ENCODE data around the gene ZFHX3.
A peak's percentile ranks its signal among the peaks of the same experiment; 100 is the strongest.

The ZFHX3 gene

DNA sequence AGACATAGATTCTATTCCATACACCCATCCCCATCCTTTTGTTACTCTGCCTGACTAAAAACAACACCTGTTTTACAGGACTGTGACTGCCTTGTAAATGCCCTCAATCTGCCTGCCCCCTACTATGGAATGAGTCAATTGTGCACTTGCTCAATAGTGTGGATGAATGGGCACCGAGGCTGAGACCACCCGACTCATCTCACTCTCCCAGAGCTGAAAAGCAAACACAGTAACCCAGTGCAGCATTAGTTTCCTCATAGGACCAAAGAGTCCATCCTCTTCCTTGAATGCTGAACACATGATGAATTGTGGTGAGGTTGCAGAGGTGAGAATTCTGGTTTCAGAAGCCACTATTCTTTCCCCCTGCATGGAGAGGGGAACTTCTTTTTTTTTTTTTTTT lies 233.7 kb downstream of the ZFHX3 start:
- no peak for DNase-seq

DNA sequence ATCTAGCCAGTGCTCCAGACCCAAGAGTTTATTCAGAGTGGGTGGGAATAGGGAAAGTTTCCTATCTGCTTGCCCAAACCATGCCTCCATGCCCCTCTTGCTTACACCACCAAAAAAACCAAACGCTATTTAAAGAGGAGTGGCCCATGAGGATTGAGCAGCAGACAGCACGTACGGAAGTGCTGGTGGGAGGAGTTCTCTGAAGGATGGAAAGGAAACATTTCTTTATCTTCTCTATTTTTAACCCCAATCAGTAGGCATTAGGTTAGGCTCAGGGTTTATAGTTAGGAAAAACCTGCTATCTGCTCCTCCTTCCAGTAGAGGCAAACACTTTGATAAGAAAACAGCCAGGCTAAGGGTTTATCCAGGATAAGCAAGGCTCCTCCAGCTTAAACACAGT lies 235.3 kb downstream of the ZFHX3 start:
- no peak for DNase-seq

DNA sequence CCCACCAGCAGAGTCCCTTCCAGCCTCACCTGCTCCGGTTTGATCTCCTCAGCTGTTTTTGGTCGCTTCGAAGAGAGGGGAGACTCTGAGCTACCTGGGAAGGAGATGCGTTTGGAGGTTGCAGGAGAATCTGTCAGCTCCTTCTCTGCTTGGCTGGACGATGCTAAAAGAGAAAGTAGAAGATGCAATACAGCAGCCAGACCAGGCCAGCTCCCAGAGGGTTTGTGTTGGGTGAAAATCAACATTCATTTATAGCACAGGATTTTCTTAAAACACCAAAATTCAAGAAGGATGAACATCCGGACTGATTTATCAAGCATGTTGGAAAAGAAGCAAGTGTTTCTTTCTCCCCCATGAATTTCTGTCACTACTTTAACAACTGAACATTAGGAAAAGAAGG lies 236.1 kb downstream of the ZFHX3 start:
- DNase-seq, result no peak

DNA sequence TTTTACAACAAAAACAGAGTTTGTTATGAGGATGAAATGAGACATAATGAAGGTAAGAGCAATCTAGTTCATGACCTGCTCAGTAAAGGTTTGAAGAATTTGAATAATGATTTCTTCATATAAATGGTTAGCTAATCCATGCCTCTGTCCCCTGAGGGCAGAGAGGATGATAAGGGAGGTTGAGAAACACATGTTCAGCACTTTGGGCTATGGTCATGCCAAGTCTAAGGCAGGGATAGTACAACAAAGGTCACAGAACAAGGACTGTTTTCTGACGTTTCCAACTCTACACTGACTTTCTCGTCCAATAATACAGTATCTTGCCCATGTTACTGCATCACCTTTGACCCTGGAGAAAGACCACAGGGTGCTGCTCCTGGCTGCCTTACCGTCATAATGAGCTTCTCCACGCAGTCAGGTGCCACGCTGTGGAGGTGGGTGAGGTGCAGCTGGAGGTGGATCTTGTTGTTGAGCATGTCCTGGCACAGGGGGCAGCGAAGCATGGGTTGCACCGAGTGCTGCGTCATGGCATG lies 236.7 kb downstream of the ZFHX3 start:
- no peak for DNase-seq

DNA sequence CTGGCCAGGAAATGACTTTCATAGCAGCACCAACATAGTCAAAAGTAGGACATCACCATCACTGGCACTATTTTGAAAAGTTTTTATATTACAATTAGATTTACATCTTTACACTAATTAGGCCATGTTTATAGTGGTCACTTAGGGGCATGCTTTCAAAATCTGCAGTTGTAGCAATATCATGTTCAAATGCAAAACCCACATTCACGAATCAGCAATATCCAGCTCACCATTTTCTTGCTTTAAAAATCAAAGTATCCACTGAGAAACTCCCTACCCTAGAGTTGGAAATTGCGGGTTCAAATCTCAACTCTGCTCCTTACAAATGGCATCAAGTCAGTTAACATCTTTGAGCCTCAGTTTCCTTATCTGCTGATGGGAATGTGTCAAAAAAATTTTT lies 237.4 kb downstream of the ZFHX3 start:
- no peak for DNase-seq

DNA sequence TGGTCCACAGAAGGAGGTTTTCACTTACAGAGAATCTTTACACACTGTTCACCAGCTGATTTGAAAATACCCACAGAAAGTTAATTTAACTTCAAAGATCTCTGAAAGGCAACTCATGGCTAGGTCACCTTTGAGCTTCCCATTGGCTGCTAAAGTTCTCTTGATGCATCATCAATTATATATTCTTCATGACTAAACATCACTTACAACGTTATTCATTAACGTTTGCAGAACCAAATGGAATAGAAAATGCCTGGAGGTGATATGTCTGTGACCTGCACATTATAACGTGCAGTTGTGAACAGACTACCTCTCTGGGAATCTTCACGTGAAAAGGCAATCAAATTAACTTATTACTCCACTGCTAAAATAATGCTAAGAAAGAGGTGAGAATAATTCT lies 238.5 kb downstream of the ZFHX3 start:
- DNase-seq, result no peak

DNA sequence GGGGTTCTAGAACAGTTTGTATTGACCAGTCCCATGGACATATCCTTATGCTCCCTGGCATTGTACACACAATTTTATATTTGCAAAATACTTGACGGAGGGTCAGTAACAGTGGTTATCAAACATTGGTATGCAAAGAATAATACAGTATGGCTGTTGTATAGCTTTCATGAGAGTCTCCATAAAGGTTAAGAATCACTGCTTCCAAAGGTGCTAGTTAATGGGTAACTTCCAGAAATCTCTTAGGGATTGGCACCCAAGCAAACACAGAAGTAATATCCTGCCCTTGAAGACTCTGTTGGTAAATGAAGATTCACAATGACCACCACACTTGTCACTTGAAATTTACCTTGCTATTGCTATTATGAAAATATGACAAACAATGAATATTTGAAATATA lies 239.2 kb downstream of the ZFHX3 start:
- no peak for DNase-seq

DNA sequence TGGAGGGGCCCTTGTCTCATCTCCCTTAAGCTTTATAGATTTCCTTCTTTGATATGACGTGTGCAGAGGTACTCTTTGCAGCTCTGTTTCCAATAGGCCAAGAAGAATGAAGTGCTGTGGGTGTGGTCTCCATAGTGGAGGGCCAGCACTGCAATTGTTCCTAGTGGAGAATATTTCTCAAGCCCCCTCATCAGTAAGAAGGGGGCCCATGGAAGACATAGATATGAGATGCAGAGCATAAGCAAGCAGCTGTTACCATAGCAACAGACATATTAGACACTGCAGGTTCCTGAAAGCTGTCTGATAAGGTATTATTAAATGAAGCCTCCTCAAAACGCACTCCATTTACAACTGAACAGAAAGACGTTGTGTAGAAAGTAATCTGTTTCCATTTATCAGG lies 240.7 kb downstream of the ZFHX3 start:
- DNase-seq, result no peak

DNA sequence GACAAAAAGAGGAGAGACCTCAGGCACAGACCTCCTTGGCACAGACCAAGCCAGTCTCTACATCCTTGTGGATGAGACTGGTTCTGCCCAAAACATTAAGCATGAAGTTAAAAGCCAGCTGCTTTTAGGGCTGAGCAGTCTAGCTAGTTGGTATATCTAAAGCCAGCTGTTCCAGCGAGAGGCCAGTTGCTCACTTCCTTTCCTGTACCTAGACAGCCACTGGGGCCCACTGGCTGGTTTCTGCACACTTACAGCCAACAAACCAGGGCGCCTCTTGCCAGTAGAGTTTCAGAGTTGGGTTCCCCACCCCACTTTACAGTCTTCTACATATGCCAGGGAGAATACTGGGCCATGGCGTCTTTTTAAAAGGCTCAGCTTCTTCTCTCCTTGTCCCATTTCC lies 242.4 kb downstream of the ZFHX3 start:
- no peak for DNase-seq

DNA sequence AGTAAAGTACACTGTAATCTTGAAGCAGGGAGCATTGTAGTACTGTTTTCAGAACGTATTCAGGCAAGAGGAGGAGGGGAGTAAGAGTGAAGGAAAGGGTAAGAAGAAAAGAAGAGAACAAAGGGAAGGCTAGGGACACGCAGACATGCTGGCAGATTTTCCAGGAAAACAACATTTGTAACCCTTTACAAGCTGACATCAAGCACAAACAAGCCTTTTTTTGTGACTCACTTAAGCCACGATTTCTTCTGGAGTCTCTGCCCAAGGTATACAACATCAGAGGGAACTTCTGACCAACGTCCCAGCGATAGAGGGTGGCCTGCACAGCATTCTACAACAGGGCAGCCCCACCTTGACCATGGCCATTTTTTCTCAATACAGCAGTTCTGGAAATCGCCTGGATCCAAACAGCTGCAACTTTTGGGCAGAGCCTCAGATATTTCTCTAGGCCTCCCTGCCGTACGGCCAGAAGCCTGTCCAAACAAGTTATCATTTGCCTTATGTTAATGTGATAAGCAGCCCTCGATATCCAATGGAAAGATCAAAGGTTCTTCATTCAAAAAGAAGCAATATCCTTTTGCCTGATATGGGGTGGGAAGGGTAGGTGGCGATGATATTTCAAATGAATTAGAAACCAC lies 247.3 kb downstream of the ZFHX3 start:
- DNase-seq, result no peak

DNA sequence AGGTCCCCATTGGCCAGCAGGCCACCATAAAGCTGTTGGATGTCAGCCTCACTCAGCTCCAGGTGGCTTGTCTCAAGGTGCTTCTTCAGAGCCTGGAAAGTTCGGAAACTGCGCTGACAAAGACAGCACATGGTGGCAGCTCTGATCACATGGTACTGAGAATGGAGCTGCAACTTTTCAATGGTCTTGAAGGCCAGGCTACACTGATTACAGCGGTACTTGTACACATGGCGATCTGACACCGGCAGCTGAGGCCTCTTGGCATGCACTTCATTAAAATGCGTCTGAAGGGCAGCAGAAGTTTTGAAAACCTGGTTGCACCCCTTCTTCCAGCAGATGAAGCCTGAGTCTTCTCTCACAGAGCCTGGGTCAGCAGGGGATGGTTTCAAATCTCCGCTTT lies 249.7 kb downstream of the ZFHX3 start:
- no peak for DNase-seq

DNA sequence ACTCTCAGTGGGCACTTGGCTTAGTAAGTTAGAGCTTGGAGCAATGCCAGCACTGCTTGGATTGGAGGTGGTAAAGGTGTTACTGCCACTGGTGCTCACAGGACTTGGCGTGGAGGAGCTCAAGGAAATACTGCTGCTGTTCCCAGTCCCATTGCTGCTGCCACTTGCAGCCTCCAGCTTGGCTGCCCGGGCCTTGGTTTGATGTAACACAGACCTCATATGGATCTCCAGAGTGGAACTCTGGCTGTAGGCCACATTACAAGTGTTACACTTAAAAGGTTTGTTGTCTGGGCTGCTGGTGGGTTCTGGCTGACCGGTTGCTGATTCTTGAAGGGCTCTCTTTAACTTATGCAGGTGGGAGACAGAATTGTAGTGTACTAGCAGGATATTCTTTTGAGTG lies 250.3 kb downstream of the ZFHX3 start:
- DNase-seq, result no peak

DNA sequence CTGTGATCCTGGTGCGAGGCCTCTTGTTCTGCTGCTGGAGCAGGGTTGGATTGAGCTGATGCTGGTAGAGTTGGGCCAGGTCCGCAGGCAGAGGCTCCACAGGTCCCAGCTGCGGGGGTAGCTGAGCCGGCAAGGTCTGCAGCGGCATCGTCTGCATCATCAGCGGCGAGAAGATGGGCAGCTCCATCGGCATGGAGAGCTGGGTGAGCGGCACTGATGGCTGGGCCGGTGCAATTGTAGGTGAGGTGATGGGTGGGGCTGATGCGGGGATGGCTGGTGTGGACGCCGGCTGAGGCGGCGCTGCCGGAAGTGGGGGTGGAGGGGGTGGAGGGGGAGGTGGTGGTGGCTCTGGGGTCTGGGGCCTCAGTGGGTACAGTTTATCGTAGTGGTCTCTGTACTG lies 251.7 kb downstream of the ZFHX3 start:
- DNase-seq, result no peak

DNA sequence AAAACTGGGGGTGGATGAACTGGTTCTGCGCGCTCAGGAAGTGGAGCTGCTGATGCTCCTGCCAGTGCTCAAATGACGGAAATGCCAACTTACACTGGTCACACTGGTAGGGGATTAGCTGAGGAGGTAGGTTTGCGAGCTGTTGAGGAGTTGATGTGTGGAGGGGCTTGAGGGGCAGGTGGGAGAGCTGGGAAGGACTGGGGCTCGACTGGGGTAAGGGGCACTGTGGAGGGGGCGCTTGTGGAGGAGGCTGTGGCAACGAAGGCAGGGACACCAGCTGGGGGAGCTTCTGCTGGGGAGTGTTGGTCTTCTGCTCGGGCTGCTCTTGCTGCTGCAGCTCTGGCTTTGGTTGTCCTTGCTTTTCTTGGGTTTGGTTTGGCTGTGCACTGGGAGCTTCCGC lies 252.9 kb downstream of the ZFHX3 start:
- no peak for DNase-seq

DNA sequence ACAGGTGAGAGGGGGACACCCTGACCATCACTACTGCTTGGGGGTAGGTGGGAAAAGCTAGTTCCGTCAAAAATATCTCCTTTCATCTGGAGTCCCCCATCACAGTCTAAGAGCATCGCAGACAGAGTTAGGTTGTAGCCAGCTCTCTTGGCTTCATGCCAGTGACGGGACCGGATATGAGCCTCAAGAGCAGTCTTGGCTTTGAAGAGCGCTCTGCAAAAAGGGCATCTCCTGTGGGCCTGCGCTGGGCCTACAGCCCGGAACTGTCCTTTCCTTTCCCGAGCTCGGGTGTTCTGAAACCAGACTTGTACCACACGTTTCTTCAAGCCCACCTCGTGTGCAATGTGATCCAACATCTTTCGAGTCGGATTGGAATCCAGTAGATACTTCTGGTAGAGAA lies 253.6 kb downstream of the ZFHX3 start:
- no peak for DNase-seq

DNA sequence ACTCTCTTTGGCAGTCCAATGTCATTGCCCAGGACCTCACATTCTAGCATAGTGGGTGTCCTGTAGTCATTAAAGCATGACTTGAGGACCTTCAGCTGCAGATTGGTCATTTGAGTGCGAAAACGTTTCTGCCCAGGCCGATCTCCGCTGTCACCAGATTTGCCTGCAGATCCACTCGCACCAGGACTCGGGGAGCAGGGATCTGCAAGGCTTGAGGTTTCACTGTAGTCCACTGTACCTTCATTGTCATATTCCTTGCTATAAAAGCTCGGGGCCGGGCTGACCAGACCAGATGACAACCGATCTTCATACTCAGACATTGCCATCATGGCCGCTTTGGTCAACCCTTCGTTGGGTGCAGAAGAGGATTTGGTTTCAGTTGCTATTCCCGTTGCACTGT lies 254.2 kb downstream of the ZFHX3 start:
- no peak for DNase-seq

DNA sequence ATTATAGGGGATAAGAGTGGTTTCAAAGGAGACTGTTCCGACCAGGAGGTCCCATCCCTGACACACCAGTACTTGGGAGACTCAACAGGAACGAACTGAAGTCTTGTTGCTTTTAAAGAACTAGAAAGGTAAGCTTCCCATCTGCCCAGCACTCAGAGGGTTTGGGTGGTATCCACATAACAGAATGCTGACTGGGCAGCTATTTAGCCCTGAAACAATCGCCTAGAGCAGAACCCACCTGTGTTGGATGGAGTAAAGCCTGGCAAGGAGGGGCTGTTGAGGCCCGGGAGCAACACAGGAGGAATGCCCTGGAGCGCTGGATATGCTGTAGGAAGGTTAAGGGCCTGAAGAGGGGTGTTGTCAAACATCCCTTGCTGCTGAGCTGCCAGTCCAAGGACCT lies 254.9 kb downstream of the ZFHX3 start:
- no peak for DNase-seq

DNA sequence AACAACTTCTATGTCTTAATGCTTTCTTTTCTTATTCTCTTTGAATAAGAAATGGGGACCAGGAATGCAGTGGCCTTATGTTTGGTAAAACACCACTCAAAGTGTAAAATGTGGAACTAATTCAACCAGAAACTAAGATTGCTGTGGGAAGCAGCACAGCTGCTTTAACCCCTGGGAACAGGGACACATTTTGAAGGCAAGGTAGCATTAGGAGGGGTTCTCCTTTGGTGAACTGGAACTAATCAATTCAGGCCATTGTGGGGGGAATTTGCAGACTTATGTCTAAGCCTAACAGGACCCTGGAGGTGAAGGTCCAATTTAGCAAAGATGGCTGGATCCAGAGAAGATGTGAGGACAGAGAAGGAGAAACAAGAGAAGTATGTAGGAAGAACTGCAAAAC lies 256.1 kb downstream of the ZFHX3 start:
- DNase-seq, result no peak

DNA sequence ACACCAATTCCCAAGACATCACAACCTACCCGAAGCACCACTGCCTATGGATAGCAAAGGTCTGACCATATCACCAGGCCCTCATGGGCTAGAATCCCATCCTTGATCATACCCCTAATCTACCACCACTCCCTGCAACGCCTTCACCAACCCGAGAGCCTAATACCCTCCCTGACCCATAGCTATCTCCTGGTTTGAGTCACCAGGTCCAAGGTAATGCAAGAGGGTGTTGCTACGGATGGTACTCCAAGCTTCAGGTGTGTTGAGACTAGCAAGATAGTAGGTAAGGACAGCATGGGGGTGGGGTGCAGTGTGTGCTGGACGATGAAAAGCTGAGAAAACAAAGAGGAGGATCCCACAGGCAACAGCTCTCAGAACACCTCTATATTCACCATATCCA lies 258.0 kb downstream of the ZFHX3 start:
- no peak for DNase-seq

DNA sequence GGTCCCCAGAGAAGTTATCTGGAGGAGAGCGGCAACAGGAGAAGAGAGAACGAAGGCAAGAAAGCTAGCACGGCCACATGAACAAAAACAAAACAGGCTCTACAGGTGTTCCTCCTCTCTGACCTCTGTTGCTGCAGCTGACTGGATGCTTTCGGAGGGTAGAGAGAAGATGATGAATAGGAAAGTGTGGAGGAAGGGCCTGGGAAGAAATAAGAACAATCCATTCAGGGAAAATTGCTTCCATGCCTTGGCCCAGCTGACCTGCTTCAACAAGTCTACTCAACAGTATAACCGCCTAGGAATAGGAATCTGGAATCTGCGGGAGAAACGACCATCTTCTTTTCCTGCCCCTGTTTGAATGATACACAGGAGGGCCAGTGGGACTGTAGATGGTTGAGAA lies 258.5 kb downstream of the ZFHX3 start:
- DNase-seq, result no peak

DNA sequence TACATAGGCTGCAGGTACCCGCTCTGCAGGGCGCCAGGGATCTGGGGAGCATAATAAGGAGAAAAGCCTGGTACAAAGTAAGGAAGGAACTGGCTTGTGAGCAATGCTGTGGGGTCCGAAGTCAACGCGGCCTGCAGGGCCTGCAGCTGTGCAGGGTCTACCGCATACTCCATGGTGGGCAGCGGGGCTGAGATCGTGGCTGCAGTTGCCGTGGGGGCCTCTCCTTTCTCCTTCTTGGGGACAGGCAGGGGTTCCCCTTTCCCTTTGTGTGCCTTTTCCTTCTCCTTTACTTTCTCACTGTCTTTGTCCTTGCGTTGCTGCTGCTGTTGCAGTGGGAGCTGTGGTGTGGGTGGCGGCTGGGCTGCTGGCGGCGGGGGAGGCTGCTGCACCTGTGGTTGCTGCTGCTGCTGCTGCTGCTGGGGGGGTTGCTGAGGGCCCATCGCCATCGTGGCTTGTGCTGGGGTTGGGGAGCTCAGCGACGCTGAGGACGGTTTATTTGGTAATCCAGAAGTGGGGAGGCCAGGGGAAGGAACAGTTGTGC lies 259.6 kb downstream of the ZFHX3 start:
- DNase-seq, result no peak

DNA sequence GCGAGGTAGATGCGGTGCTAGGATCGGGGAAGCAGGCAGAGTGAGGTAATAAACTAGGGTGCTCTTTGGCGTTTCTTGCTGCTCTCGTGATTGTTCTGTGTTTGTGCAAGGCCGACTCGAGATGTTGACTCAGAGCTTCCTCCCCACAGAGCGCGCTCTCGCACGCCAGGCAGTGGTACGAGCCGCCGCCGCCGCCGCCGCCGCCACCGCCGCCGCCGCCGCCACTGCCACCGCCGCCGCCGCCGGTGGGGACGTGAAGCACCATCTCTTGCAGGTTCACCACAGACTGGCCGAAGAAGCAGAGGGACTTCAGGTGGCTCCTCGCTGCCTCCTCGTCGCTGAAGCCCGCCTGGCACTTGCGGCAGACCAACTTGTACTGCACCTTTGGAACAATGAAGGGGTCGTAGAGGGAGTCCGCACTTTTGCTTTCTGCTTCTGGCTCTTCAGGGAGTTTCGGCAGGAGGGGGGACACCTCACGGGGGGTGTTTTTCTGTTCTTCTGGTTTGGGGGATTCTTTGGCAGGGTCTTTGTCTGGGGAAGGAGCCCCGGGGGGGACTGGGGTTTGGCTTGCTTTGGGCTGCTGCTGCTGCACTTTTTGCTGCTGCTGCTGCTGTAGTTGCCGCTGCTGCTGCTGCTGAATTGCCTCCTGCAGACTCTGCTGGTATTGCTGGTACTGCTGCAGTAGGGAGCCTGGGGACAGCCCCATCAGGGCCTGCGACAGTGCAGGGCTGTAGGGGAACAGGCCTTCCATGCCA lies 260.2 kb downstream of the ZFHX3 start:
- DNase-seq, result peak; percentile 78

DNA sequence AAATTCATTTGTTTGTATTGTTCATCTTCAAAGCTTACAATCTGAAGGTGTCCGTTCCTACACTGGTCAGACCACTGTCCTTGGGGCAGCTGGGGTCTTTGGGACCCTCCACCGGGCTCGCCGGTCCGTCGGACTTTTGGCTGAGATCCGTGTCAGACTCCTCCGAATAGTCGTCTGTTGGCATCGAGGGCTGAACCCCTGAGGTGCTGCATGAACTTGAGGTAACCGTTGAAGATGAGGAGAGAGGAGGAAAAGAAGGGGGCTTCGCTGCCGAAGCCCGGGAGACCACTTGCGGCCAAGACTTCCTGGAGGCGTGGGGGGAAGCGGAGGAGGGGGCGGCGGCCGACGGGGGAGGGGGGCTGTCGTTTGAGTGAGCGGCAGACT lies 260.8 kb downstream of the ZFHX3 start:
- DNase-seq, result no peak

DNA sequence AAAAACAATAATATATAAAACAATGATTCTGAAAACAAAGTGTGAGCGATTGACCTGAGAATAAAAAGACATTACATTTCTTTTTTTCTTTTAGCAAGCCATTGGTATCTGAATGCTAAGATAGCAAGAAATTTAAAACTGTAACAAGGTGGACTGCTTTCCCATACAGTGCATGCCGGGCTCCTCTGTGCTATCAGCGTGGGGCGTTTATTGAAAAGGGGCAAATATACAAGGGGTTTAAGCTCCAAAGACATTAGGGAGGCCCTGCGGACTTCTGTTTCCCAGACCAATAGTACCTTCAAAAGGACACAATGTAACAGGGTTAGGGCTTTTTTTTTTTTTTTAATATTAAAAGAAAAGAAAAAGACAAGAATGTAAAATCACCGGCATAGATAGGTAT lies 261.3 kb downstream of the ZFHX3 start:
- DNase-seq, result no peak

DNA sequence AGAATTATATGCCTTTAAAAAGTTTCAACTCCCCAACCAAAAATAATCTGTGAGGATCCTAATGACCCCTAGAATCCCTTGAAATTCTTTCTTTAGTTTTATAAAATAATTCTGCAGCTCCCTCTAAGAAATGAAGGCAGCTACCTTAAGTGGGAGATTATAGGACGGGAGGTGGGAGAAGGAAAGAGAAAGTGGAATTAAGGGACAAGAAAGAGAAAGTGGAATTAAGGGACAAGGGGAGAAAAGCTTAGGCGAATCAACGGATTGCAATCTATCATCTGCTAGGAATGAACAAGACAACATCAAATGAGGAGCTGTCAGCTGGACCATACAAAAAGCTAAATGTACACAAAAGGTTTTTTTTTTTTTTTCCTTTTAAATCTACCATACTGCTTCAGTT lies 262.0 kb downstream of the ZFHX3 start:
- no peak for DNase-seq
